HG02642 (cell line): ENCODE data around the gene NFIA.

Experiments
- ATAC-seq: cut with Tn5 transposase; IDR thresholded peaks from one replicate; pipeline ENCODE4 v1.9.1; 2021; ENCODE audit warnings: mild to moderate bottlenecking; ENCODE audit not compliant: unreplicated experiment, poor library complexity

NFIA gene

DNA sequence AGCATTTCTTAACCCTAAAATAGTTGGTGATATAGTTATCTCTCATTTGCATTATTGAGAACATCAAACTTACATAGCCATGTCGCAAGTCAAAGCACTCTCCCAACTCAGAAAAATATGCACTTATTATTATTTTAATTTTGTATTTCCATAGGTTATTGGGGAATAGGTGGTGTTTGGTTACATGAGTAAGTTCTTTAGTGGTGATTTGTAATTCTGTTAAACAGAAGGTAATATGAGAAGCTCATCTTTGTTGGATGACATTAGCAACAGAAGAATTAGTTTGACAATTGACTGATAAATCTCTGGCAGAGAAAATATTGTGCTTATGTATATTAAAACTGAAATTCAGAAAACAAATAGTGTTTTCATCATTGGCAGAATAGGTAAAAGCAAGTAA, 154.8 kb downstream of the NFIA start:
- ATAC-seq, result no peak

DNA sequence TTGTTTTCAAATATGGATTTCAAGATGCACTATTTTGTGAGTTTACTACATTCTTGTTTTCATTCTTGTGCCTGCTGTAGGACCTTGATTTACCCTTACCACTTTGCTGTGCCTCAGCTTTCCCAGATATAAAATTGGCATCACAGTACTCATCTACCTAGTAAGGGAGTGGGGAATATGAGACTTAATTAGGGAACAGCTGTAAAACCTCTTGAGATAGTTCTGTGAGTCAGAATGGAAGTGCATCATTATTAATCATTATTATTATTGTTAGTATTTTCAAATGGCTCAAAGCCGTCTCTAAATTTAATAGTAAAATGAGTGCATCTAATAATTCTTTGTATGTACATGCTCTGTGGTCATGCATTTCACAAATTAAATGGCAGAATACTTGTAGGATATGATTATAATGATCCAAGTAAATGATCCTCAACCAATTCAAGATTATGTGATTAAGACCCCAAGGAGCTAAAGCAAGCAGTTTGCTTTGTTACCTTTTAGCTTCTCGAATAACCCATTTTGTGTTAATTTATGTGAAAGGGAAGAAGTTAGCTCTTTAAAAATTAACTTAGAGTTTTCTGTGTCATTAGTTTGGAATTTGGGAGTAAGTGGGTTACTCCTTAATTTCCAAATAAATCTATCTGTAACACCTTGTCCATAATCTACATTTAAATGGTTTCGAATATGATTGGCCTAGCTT, 155.4 kb downstream of the NFIA start:
- no peak for ATAC-seq

DNA sequence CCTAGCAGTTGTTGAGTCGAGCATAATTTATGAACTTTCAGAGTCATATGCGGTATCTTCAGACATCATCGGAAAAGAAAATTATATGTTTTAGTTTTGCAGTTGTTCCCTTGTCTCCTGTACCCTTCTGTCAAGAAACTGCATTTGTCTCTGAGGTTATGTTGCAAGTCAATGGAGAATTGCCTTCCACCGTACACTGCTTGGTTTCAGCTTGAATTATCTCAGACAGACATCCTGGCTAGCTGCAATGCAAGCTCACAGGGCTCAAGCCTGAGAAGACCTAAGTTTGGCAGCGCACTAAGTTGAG, 156.0 kb downstream of the NFIA start:
- ATAC-seq, result no peak

DNA sequence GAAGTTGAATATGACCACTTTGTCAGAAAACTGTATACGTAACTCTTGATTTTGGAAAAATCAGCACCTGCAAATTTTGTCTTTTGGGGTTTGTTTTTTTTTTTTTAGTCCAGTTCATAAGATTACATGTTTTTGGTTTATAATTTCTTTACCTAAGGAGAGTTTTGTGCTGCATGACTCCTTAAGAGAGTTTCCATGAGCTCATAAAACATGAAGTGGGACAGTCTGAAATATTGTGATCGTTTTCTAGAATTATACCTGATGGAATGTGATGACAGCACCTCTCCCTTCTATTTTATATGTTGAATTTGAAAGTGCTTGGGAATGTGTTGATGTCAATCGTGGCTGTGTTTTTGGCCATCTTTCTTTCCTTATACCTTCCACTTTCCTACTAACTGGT, 158.5 kb downstream of the NFIA start:
- ATAC-seq, result no peak

DNA sequence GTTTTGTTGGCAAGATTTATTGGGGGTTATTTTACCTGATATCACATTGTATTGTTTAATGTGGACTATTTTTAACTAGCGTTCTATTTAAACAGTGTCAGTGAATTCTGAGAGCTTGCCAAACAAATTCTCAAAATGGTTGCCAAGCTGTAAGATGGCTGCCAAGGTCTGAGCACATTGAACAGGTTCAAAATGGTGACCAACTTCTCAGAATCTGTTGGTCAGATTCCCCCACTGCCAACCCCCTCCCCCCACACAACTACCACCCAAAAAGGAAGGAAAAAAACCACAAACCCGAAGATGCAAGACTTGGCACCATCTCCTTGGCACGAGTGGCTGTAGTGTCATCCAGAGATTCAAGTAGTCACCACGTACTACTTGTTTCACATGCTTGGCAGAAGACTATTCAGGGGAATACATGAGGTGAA, 159.1 kb downstream of the NFIA start:
- no peak for ATAC-seq

DNA sequence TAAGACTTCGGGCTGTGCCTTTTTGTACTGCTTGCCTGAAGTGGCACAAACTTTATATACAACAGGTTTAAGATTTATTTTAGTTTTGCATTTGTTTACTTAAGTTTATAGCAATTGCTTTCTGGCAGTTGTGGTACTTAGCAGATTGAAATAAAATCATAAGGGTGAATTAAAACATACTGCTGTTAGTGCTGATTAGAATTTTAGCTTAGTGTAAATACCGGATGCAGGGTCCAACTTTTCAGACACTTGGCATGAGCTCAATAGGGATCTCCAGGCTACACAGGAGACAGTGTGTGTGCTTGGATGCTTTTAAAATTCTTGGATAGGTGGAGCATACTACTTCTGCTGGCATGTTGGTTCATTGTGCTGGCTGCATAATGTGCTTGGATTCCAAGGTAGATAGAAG, 159.6 kb downstream of the NFIA start:
- ATAC-seq, result no peak

DNA sequence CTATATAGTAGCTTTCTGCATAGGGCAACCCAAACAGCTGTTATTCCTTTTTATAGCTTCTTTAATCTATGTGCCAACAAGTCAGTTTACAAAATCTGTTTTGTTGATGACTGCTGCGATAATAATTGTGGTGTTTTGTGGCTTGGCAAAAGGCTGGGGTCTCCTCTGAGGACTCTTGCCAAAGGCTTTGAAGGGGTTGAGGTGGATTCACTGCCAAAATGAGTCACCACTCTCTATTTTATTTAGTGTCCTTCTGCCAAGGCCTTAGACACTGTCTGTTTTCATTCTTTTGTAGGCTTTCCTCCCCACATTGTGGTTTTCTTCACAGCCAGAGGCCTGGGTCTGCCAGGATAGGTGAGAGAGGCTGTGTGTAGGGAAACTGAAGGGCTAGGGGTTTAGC, 161.8 kb downstream of the NFIA start:
- no peak for ATAC-seq

DNA sequence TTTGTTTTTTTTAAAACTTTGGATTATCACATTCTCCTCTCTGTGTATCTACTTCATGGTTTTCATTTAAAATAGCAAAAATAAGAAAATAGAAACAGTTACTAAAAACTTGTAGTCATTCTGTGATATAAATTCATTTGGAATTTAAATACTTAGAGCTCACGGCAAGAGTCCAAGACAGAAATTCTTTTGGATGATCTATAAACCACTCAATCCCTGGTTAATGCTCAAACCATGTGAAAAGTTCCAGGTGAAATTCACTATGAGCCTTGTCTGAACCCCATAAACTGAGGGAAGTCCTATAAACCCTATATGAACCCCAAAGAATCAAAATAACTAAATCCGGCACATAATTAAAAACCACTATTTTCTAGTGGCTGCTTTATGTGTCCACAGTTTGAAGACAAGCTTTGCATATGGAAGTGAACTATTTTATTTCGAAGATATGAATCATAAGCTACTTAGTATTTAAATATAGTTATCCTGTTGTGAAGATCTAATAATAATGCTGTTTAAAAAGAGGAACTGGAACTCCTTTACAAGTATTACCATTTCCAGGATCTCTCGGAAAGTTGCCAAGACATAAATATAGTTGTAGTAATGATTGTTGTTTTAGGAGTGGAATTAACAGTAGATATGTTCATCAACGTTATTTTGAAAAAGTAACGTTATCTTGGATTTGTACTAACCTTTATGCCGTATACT, 163.5 kb downstream of the NFIA start:
- no peak for ATAC-seq

DNA sequence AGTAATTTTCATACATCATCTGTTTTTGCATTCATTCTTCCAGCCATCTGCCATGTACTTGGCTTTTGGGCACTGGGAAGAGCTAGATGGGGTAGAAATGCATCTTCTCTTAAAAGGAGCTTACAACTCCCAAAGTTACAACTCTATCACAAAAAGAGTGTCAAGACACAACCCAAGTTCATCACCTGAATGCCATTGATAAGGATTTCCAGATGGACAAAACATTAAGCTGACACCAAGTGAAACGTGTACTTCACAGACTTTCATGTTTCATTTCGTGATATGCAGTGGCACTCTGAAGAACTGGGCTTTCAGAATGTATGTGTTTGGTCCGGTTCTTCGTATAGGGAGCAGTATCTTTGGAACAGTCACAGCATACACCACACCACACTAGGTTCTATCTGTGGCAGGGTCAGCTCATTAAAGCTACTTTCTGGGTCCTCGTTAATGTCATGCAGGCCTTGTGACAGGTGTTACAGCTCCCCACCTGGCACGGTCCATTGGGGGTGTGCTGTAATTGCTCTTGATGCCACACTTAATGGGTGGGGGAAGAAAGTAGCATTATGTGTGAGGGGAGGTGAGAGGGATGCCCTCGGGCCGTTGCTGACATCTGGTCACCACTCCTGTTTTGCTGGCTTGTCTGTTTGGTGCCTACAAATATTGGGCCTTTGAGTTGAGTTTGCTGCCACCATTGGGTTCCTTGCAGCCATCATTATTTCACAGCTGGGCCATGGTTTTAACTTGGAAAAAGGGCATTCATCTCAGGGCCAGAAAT, 164.9 kb downstream of the NFIA start:
- no peak for ATAC-seq

DNA sequence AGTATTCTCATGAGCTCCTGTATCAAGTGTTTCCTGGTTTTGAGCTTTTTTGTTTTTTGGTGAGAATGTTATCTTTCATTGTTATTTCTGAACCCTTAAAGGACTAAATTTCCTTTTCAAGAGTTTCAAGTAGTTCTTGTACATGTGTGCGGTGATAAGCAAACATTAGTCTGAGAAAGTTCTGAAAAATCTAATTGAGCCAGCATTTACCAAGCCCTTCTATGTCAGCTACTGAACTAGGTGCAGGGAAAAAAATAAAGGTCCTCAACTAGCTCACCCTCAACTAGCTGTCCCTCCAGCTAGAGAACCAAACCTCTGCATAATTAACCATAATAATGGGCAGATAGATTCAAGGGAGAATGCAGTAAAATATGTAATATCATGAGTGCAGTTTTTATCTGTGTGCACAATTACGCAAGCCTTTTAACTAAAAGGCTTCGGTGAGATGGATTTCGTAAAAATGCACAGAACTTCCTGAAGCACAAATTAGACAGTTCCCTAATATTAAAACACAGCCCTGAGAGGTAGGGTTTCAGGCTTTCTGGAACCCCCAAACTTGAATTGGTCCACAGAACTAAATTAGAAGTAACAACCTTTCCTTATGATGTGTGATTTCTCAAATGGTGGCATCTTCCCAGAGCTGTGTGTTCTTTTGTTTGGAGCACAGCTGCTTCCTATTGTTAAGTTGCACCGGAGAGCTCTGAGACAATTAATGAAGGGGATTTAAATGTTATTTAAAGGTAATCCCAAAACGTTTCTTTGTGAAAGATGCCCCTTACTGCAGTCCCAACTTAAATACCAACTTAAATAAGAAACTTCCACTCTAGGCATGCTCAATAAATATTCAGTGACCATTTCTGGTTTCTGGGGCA, 165.8 kb downstream of the NFIA start:
- no peak for ATAC-seq

DNA sequence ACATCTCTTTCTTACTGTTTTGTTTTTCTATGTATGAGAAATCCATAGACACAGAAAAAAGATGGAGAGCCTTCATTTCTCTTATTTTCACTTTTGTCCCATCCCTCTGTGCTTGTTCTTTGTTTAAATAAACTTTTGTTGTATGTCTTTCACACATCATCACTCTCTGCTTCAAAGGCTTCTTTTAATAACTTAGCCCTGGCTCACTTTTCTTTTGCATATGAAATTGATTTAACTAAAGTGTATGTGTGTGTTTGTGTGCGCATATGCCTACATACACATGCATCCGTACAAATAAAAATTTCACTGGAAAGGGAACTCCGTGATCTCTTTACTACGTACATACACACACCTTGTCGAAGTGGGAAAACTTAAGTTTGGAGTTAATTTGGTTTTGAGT, 168.6 kb downstream of the NFIA start:
- no peak for ATAC-seq

DNA sequence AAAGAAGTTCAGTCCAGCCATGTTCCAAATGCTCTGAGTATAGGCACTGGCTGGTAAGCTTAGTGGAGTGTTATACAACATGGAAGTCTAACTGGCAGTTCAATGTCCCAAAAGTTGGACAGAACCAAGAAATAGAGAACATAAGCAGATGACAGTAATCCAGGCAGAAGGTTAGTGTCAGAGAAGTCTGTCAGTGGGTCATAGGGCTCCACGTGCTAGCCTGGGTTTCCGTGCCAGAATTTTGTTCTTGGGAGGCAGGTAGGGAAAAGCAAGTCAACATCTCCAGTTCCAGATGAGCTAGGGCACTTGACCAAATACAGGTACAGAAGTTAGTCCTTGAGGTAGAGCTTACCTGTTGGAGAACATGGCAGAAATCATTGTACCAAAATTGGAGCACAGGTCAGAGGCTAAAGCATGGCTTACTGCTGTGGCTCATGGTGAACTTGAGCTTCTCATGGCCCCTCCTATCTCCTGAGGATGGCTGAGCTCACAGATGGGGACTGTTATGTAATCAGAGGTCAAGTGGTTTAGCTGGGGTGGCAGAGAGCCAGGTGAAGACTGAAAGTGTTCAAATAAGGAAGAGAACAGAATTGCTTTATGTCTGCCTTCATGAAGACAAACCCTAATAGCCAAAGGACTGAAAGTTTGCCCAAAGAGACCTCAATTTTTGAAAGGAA, 170.8 kb downstream of the NFIA start:
- ATAC-seq, result no peak

DNA sequence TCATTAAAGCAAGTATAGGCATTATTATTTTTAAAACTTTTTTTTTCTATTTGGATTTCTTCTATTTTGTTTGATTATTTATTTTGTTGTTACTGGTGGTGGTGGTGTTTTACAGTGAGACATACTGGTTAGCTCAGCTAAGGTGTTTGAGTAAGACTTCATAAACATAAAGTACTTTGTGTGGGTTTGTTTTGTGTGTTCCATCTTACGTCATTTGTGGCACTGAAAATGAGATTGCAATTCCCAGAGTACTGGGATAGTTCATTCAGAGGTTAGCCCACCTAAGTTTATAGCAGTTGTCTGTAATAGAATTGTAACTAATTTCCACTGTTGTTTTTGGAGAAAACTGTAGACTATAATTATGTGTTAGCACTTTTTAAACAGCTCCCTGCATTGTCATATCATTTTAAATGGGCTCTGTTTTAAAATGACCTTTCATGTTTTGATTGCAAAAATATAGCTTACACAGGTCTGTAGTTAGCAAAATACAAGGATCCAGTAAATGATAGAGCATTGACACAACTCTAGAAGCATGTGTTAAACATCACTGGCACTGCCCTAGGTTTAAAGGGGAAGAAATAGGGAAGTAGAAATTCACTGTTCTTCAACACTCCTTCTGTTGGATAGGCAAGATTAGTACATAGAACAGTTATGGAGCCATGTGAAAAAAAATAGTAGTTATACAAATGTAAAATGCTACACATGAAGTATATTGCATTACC, 171.7 kb downstream of the NFIA start:
- no peak for ATAC-seq

DNA sequence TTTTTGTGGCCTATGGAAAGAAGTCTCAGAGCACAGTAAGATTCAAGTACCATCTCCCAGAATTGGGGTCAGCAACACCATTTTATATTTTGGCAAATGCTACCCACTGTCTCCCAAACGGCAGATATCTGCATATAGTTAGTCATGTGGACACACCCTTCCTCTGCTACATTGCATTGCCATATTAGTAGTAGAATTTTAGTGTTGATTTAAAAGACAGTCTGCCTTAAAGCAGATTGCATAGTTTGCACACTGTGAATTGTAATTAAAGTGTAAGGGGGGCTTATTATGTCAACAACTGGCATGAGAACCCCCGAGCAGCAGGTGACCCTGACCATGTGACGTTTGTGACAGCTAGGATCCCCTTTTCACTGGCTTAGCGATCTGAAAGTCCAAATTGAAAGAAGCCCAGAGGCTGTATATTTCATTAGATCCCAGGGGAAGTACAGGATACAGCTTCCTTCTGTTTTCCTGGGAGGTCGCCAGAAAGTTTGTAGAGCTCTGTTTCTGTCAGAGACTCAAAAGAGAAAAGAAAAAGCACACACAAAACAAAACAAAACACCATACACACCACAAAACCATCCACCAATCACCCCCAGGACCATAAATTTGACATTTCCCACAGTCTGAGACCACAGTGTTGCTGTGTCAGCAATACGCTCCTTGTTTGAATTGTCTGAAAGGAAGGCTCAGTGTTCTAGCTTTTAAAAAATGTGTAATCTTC, 172.4 kb downstream of the NFIA start:
- ATAC-seq, result no peak

DNA sequence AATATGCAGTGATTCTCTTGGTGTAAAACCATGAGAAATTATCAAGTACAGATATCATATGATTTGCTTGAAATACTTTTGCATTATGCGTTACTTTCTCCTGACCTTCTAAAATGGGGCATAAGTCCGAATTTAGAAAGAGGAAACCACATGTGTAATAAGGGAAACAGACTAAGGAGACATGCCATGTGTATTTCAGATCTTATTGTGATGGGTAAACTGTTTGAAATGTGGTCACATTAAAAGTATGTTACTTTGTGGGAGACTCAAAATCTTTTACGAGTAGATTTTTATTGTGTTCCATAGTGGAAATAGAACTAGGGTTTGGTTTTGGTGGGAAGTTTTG, 173.0 kb downstream of the NFIA start:
- no peak for ATAC-seq

DNA sequence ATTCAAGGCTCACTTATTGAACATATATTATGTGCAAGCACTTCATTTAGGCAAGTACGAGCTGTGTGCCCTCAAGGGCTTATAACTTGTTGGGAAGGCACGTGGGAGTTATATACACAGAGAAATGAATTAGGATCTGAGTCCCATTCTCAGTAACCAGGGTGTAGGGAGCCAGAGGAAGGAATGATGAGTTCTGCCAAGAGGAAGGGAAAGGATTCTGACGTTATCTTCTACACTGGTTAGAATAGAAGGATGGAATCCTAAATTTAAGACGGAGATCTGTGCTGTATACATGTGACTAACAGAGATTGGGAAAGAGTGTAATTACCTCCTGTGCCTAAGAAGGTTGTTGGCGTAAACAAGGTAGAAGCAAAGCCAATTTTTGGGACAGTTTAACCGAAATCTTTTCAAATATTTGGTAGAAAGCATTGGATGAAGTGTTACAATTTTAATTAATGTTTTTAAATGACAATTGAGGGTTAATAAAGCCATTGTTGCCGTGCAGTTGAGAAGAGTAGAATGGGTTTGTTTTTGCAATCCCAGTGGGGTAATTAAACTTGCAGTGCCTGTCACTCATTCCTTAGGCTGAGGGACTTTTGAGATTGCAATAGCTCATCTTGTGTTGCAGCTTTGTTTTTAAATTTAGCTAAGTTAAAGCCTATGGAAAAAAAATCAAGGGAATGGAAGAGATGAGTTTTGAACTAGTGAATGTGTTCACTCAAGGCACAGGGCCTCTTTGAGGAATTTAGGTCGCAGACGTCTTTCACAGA, 177.2 kb downstream of the NFIA start:
- no peak for ATAC-seq

DNA sequence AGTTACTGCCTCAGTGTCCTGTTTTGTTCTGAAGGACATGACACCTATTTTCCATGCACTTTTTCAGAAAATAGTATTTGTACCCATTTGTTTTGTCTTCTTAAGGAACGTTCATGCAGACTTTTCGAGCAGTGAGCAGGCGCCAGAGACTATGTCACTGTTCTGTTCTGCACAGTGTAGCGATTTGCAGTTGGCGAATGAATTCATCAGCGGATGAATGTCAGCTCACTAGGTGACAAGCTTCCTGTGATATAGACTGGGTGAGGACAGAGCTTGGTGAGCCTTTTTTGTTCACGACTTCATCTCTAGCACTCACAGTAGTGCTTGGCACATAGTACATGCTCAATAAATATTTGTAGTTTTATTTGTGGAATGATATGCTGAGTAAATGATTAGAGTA, 177.8 kb downstream of the NFIA start:
- no peak for ATAC-seq

DNA sequence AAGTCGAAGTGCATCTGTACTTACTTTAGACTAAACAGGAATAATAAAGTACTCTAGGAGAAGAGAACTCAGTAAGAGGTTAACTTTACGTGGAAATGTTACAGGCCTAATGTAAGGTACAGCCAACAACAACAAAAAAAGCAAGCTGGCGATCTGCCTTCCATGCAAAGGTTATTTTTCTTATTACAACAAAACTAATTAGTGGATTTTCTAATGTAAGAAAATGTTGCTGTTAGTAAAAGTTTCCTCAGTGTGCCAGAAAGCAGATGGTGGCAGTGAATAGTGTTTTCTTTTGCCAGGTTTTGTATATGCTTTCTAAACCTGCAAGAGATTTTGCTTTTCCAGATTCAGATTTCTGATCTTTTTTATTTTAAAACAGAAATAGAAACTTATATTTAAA, 179.2 kb downstream of the NFIA start:
- ATAC-seq, result no peak
